IPS-15b (cell line): ENCODE measurements around the gene CCDC158.

Experiments
- H3K27me3 ChIP-seq: one replicate; pipeline ENCODE4 v1.6.1; 2013; ENCODE audit warnings: low read length; ENCODE audit not compliant: control insufficient read depth, insufficient read depth
- H3K36me3 ChIP-seq: one replicate; pipeline ENCODE4 v1.6.1; 2013; ENCODE audit warnings: low read length; ENCODE audit not compliant: control insufficient read depth, insufficient read depth
- H3K4me1 ChIP-seq: one replicate; pipeline ENCODE4 v1.6.1; 2013; ENCODE audit warnings: mild to moderate bottlenecking, low read length; ENCODE audit not compliant: control insufficient read depth, insufficient read depth
- H3K4me3 ChIP-seq: one replicate; pipeline ENCODE4 v1.5.1; 2013; ENCODE audit warnings: low read depth, low read length
- H3K9ac ChIP-seq: one replicate; pipeline ENCODE4 v1.6.1; 2013; ENCODE audit warnings: low read depth, mild to moderate bottlenecking, low read length
- H3K9me3 ChIP-seq: one replicate; pipeline ENCODE4 v1.6.1; 2013; ENCODE audit warnings: mild to moderate bottlenecking, low read length; ENCODE audit not compliant: control insufficient read depth, insufficient read depth

The CCDC158 gene

DNA sequence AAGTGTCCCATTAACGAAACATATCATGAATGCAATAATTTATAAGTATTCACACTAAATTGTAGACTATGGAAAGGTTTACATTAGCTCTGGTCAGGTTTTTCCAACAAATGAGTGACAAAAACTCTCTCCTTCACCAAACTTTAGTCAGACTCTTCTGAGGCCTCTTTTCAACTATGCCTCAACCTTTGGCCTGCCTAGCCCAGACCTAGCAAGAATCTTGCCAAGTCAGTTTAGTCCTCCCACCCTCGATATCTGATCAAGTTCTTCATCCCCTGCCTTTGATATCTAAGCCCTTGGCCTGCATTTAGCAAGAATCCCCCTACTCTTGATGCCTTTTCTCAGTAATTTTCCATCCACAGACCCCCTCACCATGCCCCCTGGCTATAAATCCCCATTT is 37.9 kb downstream of the CCDC158 start:
- Histone ChIP-seq H3K4me1 (peaks cover 19% of the 10 kb centered on the region), H3K9ac (no peak overlapping the region), H3K9me3 (no peaks in the 10 kb centered on the region), H3K27me3 (no peaks in the 10 kb centered on the region), H3K4me3 (no peak overlapping the region), H3K36me3 (no peaks in the 10 kb centered on the region)

DNA sequence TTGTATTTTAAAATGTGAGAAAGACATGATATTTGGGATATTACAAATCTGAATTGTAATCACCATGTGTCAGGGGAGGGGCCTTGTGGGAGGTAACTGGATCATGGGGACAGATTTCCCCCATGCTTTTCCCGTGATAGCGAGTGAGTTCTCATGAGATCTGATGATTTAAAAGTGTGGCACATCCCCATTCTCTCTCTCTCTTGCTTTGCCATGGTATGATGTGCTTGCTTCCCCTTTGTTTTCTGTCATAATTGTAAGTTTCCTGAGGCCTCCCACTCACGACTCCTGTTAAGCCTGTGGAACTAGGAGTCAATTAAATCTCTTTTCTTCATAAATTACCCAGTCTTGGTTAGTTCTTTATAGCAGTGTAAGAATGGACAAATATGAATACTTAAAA is 39.0 kb downstream of the CCDC158 start:
- Histone ChIP-seq H3K36me3 (no peaks in the 10 kb centered on the region), H3K27me3 (no peaks in the 10 kb centered on the region), H3K9me3 (no peaks in the 10 kb centered on the region), H3K4me3 (no peak overlapping the region), H3K4me1 (peaks cover 28% of the 10 kb centered on the region), H3K9ac (no peak overlapping the region)

DNA sequence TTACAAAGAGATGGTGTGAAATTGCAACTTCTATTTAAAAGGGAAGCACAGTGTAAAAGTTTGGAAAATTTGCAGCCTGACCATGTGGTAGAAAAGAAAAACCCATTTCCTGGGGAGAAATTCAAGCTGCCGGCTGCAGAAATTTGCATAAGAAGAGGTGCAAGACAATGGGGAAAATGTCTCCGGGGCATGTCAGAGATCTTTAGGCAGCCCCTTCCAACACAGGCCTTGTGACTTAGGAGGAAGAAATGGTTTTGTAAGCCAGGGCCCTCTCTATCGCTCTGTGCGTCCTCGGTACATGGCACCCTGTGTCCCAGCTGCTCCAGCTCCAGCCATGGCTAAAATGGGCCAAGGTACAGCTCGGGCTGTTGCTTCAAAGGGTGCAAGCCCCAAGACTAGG is 40.4 kb downstream of the CCDC158 start:
- no peak overlapping the region for H3K9ac ChIP-seq
- no peaks in the 10 kb centered on the region for H3K27me3 ChIP-seq

DNA sequence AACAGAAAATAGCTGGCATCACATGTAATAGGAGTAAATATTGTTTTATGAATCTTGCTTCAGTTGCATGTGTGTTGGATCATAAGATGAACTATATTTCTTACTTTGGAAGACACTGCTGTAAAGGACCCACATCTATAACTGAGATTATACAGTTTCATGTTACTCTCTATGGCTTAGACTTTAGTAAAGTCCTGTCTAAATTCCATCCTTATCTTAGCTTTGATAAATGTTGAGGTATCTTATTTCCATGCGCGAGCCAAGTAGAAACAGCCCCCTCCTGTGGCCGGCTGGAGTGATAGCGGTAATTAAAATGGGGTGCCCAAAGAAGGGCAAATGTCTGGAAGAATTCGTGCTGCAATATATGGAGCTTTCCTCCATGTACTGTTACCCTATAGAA is 43.0 kb downstream of the CCDC158 start:
- Histone ChIP-seq H3K9me3 (no peaks in the 10 kb centered on the region), H3K27me3 (no peaks in the 10 kb centered on the region), H3K4me3 (no peak overlapping the region), H3K36me3 (no peaks in the 10 kb centered on the region), H3K4me1 (peaks cover 13% of the 10 kb centered on the region), H3K9ac (no peak overlapping the region)

More for the DNA sequence above, 40.4 kb downstream of the CCDC158 start:
- Histone ChIP-seq H3K4me1 (peaks cover 28% of the 10 kb centered on the region), H3K36me3 (no peaks in the 10 kb centered on the region), H3K4me3 (no peak overlapping the region), H3K9me3 (no peaks in the 10 kb centered on the region)

DNA sequence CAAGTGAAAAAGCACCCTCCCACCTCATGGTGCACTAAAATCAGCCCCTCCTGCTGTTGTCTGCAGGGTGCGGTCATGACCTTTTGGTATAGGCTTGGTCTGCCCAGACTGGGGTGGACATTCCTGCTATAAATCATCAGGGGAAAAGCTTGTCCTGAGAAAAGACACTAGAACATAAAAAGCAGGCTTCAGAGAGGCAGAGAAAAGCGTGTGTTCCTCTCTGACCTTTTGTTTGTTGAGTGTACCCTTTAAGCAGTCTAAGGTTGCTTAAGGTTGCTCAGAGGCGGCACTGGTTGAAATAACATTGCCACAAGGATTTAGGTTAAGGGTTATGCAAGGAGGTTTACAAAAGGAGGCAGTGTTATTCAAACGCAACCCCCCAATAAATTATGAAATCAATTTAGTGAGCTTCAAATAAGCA is 43.5 kb downstream of the CCDC158 start:
- Histone ChIP-seq H3K27me3 (no peaks in the 10 kb centered on the region), H3K36me3 (no peaks in the 10 kb centered on the region), H3K9ac (no peak overlapping the region), H3K4me1 (peaks cover 13% of the 10 kb centered on the region), H3K4me3 (no peak overlapping the region), H3K9me3 (no peaks in the 10 kb centered on the region)

DNA sequence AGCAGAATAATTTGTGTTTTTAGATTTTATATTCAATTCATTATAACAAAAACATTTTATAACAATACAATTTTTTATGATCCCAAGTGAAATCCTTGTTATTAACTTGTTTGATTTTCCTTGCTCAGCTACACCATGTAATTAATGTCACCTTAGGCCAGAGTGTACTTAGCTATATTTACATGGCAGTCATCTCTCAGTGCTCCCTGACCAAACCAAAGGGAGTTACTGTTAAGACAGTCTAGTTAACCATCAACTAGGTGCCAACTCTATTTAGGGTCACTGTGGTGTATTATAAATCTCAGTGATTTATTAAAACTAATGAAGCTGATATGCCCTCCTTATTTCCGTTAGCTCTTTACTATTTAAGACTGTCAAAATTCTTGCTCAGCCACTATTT is 44.4 kb downstream of the CCDC158 start:
- no peaks in the 10 kb centered on the region for H3K9me3 ChIP-seq
- peaks cover 13% of the 10 kb centered on the region for H3K4me1 ChIP-seq
- no peaks in the 10 kb centered on the region for H3K27me3 ChIP-seq
- H3K4me3 ChIP-seq = no peak overlapping the region
- H3K9ac ChIP-seq = no peak overlapping the region
- H3K36me3 ChIP-seq = no peaks in the 10 kb centered on the region

DNA sequence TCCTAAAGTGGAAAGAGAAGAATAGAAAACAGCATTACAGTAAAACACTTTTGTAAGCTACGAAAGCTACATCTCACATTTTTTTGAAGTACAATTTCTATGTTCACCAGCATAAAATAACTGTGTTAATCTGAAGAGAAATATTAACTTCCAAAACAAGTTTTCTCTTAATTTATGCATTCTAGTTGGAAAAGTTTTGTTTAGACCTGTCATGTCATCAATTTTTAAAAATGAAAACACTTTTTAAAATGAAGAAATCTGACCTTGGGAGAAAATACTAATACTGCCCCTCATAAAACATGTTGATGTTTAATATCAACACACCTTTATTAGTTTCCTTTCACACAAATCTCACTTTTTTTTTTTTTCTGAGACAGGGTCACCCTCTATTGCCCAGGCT is 45.2 kb downstream of the CCDC158 start:
- no peaks in the 10 kb centered on the region for H3K27me3 ChIP-seq
- H3K36me3 ChIP-seq = no peaks in the 10 kb centered on the region
- H3K4me3 ChIP-seq = no peak overlapping the region
- H3K4me1 ChIP-seq = peaks cover 13% of the 10 kb centered on the region
- H3K9ac ChIP-seq = no peak overlapping the region
- H3K9me3 ChIP-seq = no peaks in the 10 kb centered on the region

DNA sequence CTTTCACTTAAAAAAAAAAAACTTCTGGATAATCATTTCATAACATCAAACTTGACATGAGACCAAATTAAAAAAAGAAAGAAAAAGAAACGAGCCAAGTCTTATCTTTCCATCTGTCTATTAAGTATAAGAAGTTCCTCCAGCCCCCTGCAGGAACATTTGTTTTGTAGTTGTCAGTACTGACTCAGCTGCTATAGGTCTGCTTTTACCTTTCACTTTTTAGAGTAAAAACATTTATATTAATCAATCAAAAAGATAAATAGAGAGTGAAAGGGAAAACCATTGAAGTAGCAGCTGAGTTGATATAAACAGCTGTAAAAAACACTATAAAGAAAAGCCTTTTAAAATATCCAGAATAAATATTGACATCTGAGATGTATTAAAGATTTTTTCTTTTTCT is 46.1 kb downstream of the CCDC158 start:
- H3K4me3 ChIP-seq = no peak overlapping the region
- H3K9me3 ChIP-seq = no peaks in the 10 kb centered on the region
- H3K4me1 ChIP-seq = peaks cover 13% of the 10 kb centered on the region
- no peaks in the 10 kb centered on the region for H3K36me3 ChIP-seq
- H3K9ac ChIP-seq = no peak overlapping the region
- no peaks in the 10 kb centered on the region for H3K27me3 ChIP-seq

DNA sequence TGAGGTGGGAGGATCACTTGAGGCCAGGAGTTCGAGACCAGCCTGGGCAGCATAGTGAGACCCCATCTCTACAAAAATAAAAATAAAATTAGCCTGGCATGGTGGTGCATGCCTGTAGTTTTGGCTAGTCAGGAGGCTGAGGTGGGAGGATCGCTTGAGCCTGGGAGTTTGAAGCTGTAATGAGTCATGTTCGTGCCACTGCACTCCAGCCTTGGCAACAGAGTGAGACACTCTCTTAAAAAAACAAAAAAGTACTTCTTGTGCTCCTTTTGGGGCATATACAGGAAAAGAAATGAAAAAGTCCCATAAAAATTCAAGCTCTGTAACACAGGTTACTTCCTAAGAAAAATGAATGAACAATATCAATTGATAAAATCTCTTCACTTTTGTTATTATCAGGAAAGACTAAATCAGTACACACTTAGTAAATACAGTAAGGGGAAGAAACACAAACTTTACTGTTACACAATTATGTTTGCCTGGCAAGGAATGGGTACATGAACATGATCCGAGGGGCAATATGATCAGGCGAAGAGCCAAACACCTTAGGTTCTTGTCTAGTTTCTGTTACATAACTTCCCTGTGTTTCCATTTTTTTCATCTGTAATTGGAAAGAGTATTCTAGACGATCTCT is 46.9 kb downstream of the CCDC158 start:
- Histone ChIP-seq H3K27me3 (no peaks in the 10 kb centered on the region), H3K36me3 (no peaks in the 10 kb centered on the region), H3K9ac (no peak overlapping the region), H3K4me3 (no peak overlapping the region), H3K9me3 (no peaks in the 10 kb centered on the region), H3K4me1 (peaks cover 13% of the 10 kb centered on the region)

DNA sequence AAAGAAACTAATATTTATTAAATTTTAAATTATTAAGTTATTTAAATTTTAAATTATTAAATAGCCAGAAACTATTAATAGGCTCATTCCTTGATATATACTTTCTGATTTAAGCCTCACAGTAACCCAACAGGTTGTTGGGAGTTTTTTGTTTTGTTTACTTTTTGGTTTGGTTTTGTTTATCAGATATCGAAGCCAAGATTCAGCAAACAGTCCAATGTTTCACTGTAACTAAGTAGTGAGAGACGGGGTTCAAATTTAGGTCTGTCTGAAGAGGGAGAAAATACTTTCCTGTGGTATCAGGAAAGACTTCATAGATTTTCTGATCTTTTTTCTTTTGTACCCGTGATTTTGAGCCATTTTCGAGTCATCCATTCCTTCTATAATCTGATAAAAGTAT is 54.2 kb downstream of the CCDC158 start:
- Histone ChIP-seq H3K36me3 (no peaks in the 10 kb centered on the region), H3K9ac (no peak overlapping the region), H3K9me3 (no peaks in the 10 kb centered on the region)

DNA sequence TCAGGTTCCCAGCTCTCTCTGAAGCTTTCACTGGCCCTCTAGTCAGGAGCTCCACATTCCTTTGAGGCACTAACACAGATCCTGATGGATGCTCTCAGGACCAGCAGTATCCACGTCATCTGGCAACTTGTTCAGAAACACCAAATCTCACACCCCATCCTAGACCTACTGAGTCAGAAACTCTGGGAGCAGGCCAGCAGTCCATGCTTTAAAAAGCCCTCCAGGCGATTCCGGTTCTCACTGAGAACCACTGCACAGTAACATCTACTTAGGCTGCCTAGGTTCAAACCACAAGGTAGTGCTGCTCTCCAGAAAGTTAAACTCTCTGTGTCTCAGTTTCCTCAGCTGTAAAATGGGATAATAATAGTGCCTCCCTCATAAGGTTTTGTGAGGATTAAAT is 55.3 kb downstream of the CCDC158 start:
- no peaks in the 10 kb centered on the region for H3K9me3 ChIP-seq
- no peaks in the 10 kb centered on the region for H3K36me3 ChIP-seq
- no peak overlapping the region for H3K4me3 ChIP-seq
- H3K27me3 ChIP-seq = no peaks in the 10 kb centered on the region
- no peaks in the 10 kb centered on the region for H3K4me1 ChIP-seq
- H3K9ac ChIP-seq = no peak overlapping the region

More for the DNA sequence above, 54.2 kb downstream of the CCDC158 start:
- H3K4me3 ChIP-seq = no peak overlapping the region
- no peaks in the 10 kb centered on the region for H3K4me1 ChIP-seq
- H3K27me3 ChIP-seq = no peaks in the 10 kb centered on the region

DNA sequence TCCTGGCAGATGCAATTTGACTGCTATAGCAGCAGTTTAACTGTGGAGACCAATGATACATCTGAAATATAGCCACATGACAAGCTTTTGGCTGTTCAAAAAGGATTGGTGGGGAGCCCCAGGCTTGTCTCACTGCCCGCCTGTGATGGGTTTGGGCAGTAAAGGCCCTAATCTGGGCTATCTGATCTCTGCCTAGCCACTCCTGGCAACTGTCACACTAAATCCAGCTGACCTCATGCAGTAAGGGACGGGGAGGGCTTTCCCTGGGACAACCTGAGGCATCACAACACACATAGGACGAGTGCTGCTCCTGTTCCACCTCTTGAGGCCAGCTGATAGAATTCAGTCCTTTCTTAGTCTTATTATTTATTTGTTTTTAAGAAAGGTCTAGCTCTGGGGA is 56.2 kb downstream of the CCDC158 start:
- Histone ChIP-seq H3K9me3 (no peaks in the 10 kb centered on the region), H3K9ac (no peak overlapping the region), H3K36me3 (no peaks in the 10 kb centered on the region), H3K27me3 (no peaks in the 10 kb centered on the region), H3K4me1 (no peaks in the 10 kb centered on the region), H3K4me3 (no peak overlapping the region)
